GM06990 (cell line): ENCODE data around the gene EIF4A3.

Source experiments
- DNase-seq: peaks from one replicate; pipeline ENCODE4 v3.0.0-alpha.2; 2011; ENCODE audit not compliant: insufficient read length; ENCODE audit errors: extremely low read depth
- H3K27me3 ChIP-seq: replicated peaks from 2 replicates; pipeline ENCODE4 v1.6.0; 2011; ENCODE audit warnings: low read length; ENCODE audit not compliant: control insufficient read depth, insufficient read depth
- H3K36me3 ChIP-seq: 2 replicates; pipeline ENCODE4 v1.5.1; 2011; ENCODE audit warnings: low read length; ENCODE audit not compliant: control insufficient read depth, insufficient read depth
- H3K4me3 ChIP-seq: replicated peaks from 2 replicates; pipeline ENCODE4 v1.5.1; 2011; ENCODE audit warnings: low read depth, mild to moderate bottlenecking, control low read depth, low read length
- CTCF ChIP-seq: IDR thresholded peaks from 2 replicates; pipeline ENCODE4 v1.5.1; 2011; ENCODE audit warnings: low read length, control low read depth, mild to moderate bottlenecking, inconsistent platforms; ENCODE audit not compliant: insufficient read depth, poor library complexity, severe bottlenecking

The EIF4A3 gene

GRCh38 chr17:80191192-80191591 is 44.3 kb upstream of the EIF4A3 start:
- TF ChIP-seq CTCF = no peak
- no peaks in the 10 kb centered on the region for H3K27me3 ChIP-seq
- no peak for DNase-seq
- no peaks in the 10 kb centered on the region for H3K36me3 ChIP-seq
- no peak overlapping the region for H3K4me3 ChIP-seq

DNA sequence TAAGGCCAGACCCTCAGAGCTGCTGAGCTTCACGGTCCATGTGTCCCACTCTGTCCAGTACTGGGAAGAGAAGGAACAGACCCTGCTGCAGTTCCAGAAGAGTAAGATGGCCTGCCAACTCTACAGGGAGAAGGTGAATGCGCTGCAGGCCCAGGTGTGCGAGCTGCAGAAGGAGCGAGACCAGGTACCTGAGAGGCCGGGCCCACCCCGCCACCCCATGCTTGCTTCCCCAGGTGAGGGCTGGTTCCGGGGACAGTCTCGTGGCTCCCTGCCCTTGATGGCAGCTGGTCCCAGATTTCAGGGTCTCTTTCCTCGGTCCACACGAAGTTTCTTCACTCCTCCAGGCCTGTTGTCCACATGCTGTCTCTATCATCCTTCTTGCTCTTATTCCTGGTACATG is 43.8 kb upstream of the EIF4A3 start:
- no peak for DNase-seq
- Histone ChIP-seq H3K4me3 (no peak overlapping the region), H3K27me3 (no peaks in the 10 kb centered on the region), H3K36me3 (no peaks in the 10 kb centered on the region)
- no peak for TF ChIP-seq CTCF

DNA sequence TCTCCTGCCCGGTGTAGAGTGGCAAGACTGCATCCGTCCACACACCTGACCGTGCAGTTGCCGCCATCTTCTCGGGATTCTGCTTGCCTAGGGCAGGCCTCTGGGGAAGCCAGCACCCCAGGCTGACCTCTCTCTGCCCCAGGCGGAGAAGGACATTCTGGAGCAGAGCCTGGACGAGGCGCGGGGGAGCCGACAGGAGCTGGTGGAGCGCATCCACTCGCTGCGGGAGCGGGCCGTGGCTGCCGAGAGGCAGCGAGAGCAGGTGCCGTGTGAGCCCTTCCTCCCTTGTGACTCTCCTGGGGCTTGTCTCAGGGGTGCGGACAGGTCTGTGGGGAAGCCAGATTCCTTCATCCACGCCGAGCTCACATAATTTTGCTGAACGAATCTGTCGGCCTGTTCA is 42.7 kb upstream of the EIF4A3 start:
- Histone ChIP-seq H3K36me3 (no peaks in the 10 kb centered on the region), H3K27me3 (no peaks in the 10 kb centered on the region), H3K4me3 (no peak overlapping the region)
- TF ChIP-seq CTCF = no peak
- DNase-seq = no peak

DNA sequence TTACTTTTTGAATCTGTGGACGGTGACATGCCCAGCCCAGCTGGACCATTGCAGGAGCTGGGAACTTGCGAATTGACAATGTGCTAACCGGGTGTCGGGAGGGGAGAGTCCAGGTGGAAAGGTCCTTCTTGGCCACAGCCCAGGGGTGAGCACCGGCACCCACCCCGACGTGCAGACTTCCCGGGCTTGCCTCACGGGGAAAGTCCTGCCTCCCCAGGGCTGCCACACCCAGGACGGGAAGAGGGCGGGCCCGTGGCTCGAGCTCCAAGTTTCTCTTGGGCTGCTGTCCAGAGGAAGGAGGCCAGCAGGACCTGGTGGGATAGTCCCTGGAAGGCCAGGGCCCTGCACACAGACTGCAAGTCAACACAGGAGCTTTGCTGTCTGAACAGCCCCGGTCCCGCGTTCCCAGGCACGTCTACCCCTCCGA is 40.6 kb upstream of the EIF4A3 start:
- H3K36me3 ChIP-seq = no peaks in the 10 kb centered on the region
- no peak overlapping the region for H3K4me3 ChIP-seq
- no peaks in the 10 kb centered on the region; the same call in 1 of the 2 replicates for H3K27me3 ChIP-seq
- TF ChIP-seq CTCF = no peak
- DNase-seq = no peak

- Histone ChIP-seq H3K27me3 (no peaks in the 10 kb centered on the region; the same call in 1 of the 2 replicates), H3K4me3 (no peak overlapping the region)
- TF ChIP-seq CTCF = no peak
Measured at GRCh38 chr17:80187090-80187489, 40.2 kb upstream of the EIF4A3 start.

DNA sequence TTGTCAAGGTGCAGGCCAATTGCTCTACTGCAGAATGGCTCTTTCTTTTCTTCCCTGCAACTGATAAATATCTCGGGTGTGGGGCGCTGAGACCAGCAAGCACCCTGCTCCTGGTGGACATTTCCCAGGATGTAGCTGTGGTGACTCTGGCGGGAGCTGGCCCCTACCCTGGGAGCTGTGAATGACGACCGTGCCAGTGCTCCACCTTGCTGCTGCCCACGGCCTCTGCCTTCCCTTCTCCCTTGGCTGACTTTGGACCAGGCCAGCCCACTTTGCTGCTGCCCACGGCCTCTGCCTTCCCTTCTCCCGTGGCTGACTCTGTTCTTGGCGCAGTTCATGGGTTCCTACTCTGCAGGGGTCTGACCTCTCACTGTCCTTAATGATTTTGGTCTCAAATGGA is 39.0 kb upstream of the EIF4A3 start:
- no peaks in the 10 kb centered on the region; the same call in 1 of the 2 replicates for H3K27me3 ChIP-seq
- TF ChIP-seq CTCF = no peak
- H3K4me3 ChIP-seq = no peak overlapping the region
- H3K36me3 ChIP-seq = no peaks in the 10 kb centered on the region
- DNase-seq = no peak

More at GRCh38 chr17:80187090-80187489, 40.2 kb upstream of the EIF4A3 start:
- H3K36me3 ChIP-seq = no peaks in the 10 kb centered on the region
- DNase-seq = no peak
